Measurements from ENCODE around the gene SOX9. TPM values are rescaled to one million over a fixed set of nuclear protein-coding genes. Genes with fewer than 3 reads are reported as not detected.

SOX9 gene
- total RNA-seq, 4 donors from 2014 or later, result 22.4 to 94.8 (median 40.8) TPM

GRCh38 chr17:72143245-72143644 lies 22.4 kb downstream of the SOX9 start:
- WGBS, 2 donors, result 88 to 91% methylated on average over 5 of the region's 5 CpGs
- DNase-seq (ENCODE audit: low spot score in 2 of 2), result no peak
- intact Hi-C loops (cut with DNase I; ENCODE audit: low total_unique reads), result no loop called here
- no peak for TF ChIP-seq CTCF (IDR thresholded peaks at IDR 0.05)
- no peak for TF ChIP-seq POLR2A (IDR thresholded peaks at IDR 0.05)
- H3K4me3 ChIP-seq (ENCODE audit: low read depth, poor library complexity, severe bottlenecking), result no peak overlapping the region

GRCh38 chr17:72144101-72144500 lies 23.3 kb downstream of the SOX9 start:
- intact Hi-C loops (cut with DNase I; ENCODE audit: low total_unique reads), result no loop called here
- DNase-seq (ENCODE audit: low spot score in 2 of 2), result no peak
- no peak overlapping the region for H3K4me3 ChIP-seq (ENCODE audit: low read depth, poor library complexity, severe bottlenecking)
- WGBS, 2 donors, result 64 to 91% methylated on average over 2 of the region's 2 CpGs
- no peak for TF ChIP-seq CTCF (IDR thresholded peaks at IDR 0.05)

GRCh38 chr17:72145562-72145961 lies 24.7 kb downstream of the SOX9 start:
- 94 to 95% methylated on average over 3 of the region's 3 CpGs for WGBS, 2 donors
- no peak for TF ChIP-seq CTCF (IDR thresholded peaks at IDR 0.05)
- TF ChIP-seq POLR2A (IDR thresholded peaks at IDR 0.05), result no peak
- H3K4me3 ChIP-seq (ENCODE audit: low read depth, poor library complexity, severe bottlenecking), result no peak overlapping the region
- intact Hi-C loops (cut with DNase I; ENCODE audit: low total_unique reads), result no loop called here
- DNase-seq (ENCODE audit: low spot score in 2 of 2), result no peak

GRCh38 chr17:72145962-72146361 lies 25.1 kb downstream of the SOX9 start:
- 84 to 88% methylated on average over 2 of the region's 2 CpGs for WGBS, 2 donors
- DNase-seq (ENCODE audit: low spot score in 2 of 2), result no peak
- intact Hi-C loops (cut with DNase I; ENCODE audit: low total_unique reads), result no loop called here
- TF ChIP-seq CTCF (IDR thresholded peaks at IDR 0.05) (no peak), POLR2A (IDR thresholded peaks at IDR 0.05) (no peak)
- H3K4me3 ChIP-seq (ENCODE audit: low read depth, poor library complexity, severe bottlenecking), result no peak overlapping the region

GRCh38 chr17:72146371-72146770 lies 25.6 kb downstream of the SOX9 start:
- DNase-seq (ENCODE audit: low spot score in 2 of 2), result no peak
- intact Hi-C loops (cut with DNase I; ENCODE audit: low total_unique reads), result no loop called here
- no peak overlapping the region for H3K4me3 ChIP-seq (ENCODE audit: low read depth, poor library complexity, severe bottlenecking)
- TF ChIP-seq POLR2A (IDR thresholded peaks at IDR 0.05), result no peak
- 23 to 43% methylated on average over 2 of the region's 2 CpGs for WGBS, 2 donors

- intact Hi-C loops (cut with DNase I; ENCODE audit: low total_unique reads), result no loop called here
- no peak overlapping the region for H3K4me3 ChIP-seq (ENCODE audit: low read depth, poor library complexity, severe bottlenecking)
- no peak for DNase-seq (ENCODE audit: low spot score in 2 of 2)
- 48 to 54% methylated on average over 11 of the region's 11 CpGs for WGBS, 2 donors
- no peak for TF ChIP-seq CTCF (IDR thresholded peaks at IDR 0.05)
- TF ChIP-seq POLR2A (IDR thresholded peaks at IDR 0.05), result no peak
Observed at GRCh38 chr17:72150632-72151460, 30.0 kb downstream of the SOX9 start.

All from lower leg skin (tissue), 4 donors.